Measurements from ENCODE around the gene SULT1A3. TPM values are rescaled to one million over a fixed set of nuclear protein-coding genes. Genes with fewer than 3 reads are reported as not detected.
"Not testable (repeated sequence)": the region's sequence is repeated elsewhere in the genome, so short reads cannot be mapped to it uniquely, and the experiment has no call there.

SULT1A3 gene
- 1.6 TPM for total RNA-seq

DNA sequence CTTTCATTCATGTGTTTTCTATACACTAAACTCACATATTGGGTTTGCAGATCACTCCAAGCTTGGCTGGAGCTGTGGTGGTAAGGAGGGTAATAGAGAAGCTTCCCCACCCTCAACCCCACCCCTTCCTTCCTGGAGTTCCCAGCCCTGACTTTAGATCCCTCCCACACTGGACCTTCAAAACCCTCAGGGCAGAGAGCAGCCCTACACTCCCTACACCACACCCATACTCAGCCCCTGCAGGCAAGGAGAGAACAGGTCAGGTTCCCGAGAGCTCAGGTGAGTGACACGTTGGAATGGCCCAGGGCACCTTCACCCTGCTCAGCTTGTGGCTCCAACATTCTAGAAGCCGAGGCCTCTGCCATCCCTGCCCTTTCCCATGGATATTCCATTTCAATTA is at the start of gene SULT1A3:
SULT1A3 (plus strand) TSS at position 207 of the 400 bp plus-strand sequence. CDS start 1,474 bp downstream, outside the sequence.
- H3K4me3 ChIP-seq (ENCODE audit: low read length in 3 of 3); H3K9ac ChIP-seq (ENCODE audit: low read depth in 1 of 3, low read length in 3 of 3); H3K36me3 ChIP-seq (ENCODE audit: control insufficient read depth in 3 of 3, insufficient read depth in 3 of 3, low read length in 3 of 3); H3K27me3 ChIP-seq (ENCODE audit: control insufficient read depth in 3 of 3, insufficient read depth in 3 of 3, low read length in 3 of 3); H3K4me1 ChIP-seq (ENCODE audit: control insufficient read depth in 3 of 3, insufficient read depth in 3 of 3, low read length in 3 of 3); H3K27ac ChIP-seq (ENCODE audit: low read depth, low read length); H3K9me3 ChIP-seq (ENCODE audit: control insufficient read depth in 3 of 3, low read length in 3 of 3): not testable (repeated sequence)

DNA sequence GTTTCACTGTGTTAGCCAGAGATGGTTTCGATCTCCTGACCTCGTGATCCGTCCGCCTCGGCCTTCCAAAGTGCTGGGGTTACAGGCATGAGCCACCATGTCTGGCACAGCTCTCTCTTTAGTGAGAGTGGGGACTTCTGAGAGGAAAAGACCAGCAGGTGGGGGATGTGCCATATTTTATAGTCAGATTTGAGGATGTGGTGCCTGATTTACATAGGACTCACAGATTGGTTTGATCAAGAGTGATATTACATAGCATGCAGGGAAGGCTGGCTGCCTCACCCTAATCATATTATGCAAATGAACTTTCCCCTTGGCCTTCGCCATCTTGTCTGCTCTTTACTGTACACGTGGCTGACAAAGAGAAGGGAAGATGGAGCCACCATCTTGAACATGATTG is 48.0 kb upstream of the SULT1A3 start:
- Histone ChIP-seq H3K27ac (ENCODE audit: low read depth, low read length) (no peak overlapping the region), H3K36me3 (ENCODE audit: control insufficient read depth in 3 of 3, insufficient read depth in 3 of 3, low read length in 3 of 3) (no peaks in the 10 kb centered on the region), H3K4me1 (ENCODE audit: control insufficient read depth in 3 of 3, insufficient read depth in 3 of 3, low read length in 3 of 3) (no peaks in the 10 kb centered on the region), H3K4me3 (ENCODE audit: low read length in 3 of 3) (no peak overlapping the region), H3K9ac (ENCODE audit: low read depth in 1 of 3, low read length in 3 of 3) (no peak overlapping the region), H3K9me3 (ENCODE audit: control insufficient read depth in 3 of 3, low read length in 3 of 3) (no peaks in the 10 kb centered on the region), H3K27me3 (ENCODE audit: control insufficient read depth in 3 of 3, insufficient read depth in 3 of 3, low read length in 3 of 3) (no peaks in the 10 kb centered on the region)

DNA sequence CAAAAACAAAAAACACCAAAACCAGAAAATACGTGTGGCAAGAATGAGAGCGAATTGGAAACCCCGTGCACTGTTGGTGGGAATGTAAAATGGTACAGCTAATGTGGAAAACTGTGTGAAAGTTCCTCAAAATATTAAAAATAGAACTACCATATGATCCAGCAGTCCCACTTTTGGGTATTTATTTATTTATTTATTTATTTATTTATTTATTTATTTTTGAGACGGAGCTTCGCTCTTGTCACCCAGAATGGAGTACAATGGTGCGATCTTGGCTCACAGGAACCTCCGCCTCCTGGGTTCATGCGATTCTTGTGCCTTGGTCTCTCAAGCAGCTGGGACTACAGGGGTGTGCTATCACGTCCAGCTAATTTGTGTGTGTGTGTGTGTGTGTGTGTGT is 46.5 kb upstream of the SULT1A3 start:
- Histone ChIP-seq H3K9me3 (ENCODE audit: control insufficient read depth in 3 of 3, low read length in 3 of 3) (no peaks in the 10 kb centered on the region), H3K27ac (ENCODE audit: low read depth, low read length) (no peak overlapping the region), H3K4me1 (ENCODE audit: control insufficient read depth in 3 of 3, insufficient read depth in 3 of 3, low read length in 3 of 3) (no peaks in the 10 kb centered on the region), H3K36me3 (ENCODE audit: control insufficient read depth in 3 of 3, insufficient read depth in 3 of 3, low read length in 3 of 3) (no peaks in the 10 kb centered on the region), H3K9ac (ENCODE audit: low read depth in 1 of 3, low read length in 3 of 3) (no peak overlapping the region), H3K4me3 (ENCODE audit: low read length in 3 of 3) (no peak overlapping the region), H3K27me3 (ENCODE audit: control insufficient read depth in 3 of 3, insufficient read depth in 3 of 3, low read length in 3 of 3) (no peaks in the 10 kb centered on the region)

- Histone ChIP-seq H3K4me3 (ENCODE audit: low read length in 3 of 3) (no peak overlapping the region), H3K27ac (ENCODE audit: low read depth, low read length) (no peak overlapping the region), H3K9me3 (ENCODE audit: control insufficient read depth in 3 of 3, low read length in 3 of 3) (no peaks in the 10 kb centered on the region), H3K9ac (ENCODE audit: low read depth in 1 of 3, low read length in 3 of 3) (no peak overlapping the region), H3K27me3 (ENCODE audit: control insufficient read depth in 3 of 3, insufficient read depth in 3 of 3, low read length in 3 of 3) (no peaks in the 10 kb centered on the region), H3K36me3 (ENCODE audit: control insufficient read depth in 3 of 3, insufficient read depth in 3 of 3, low read length in 3 of 3) (no peaks in the 10 kb centered on the region), H3K4me1 (ENCODE audit: control insufficient read depth in 3 of 3, insufficient read depth in 3 of 3, low read length in 3 of 3) (no peaks in the 10 kb centered on the region)
Observed at GRCh38 chr16:30155188-30155587, 43.9 kb upstream of the SULT1A3 start.

DNA sequence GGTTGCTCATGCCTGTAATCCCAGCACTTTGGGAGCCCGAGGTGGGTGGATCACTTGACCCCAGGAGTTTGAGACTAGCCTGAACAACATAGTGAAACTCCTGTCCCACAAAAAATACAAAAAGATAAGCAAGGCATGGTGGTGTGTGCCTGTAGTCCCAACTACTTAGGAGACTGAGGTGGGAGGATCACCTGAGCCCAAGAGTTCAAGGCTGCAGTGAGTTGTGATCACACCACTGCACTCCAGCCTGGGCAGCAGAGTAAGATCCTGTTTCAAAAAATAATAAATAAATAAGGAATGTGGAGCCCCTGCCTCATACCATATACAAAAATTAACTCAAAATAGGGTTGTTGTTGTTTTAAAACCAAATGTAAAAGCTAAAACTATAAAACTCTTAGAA is 41.8 kb upstream of the SULT1A3 start:
- H3K9ac ChIP-seq (ENCODE audit: low read depth in 1 of 3, low read length in 3 of 3), result no peak overlapping the region
- no peaks in the 10 kb centered on the region for H3K4me1 ChIP-seq (ENCODE audit: control insufficient read depth in 3 of 3, insufficient read depth in 3 of 3, low read length in 3 of 3)
- H3K27ac ChIP-seq (ENCODE audit: low read depth, low read length), result no peak overlapping the region
- H3K27me3 ChIP-seq (ENCODE audit: control insufficient read depth in 3 of 3, insufficient read depth in 3 of 3, low read length in 3 of 3), result no peaks in the 10 kb centered on the region
- H3K9me3 ChIP-seq (ENCODE audit: control insufficient read depth in 3 of 3, low read length in 3 of 3), result no peaks in the 10 kb centered on the region
- H3K4me3 ChIP-seq (ENCODE audit: low read length in 3 of 3), result no peak overlapping the region
- no peaks in the 10 kb centered on the region for H3K36me3 ChIP-seq (ENCODE audit: control insufficient read depth in 3 of 3, insufficient read depth in 3 of 3, low read length in 3 of 3)

DNA sequence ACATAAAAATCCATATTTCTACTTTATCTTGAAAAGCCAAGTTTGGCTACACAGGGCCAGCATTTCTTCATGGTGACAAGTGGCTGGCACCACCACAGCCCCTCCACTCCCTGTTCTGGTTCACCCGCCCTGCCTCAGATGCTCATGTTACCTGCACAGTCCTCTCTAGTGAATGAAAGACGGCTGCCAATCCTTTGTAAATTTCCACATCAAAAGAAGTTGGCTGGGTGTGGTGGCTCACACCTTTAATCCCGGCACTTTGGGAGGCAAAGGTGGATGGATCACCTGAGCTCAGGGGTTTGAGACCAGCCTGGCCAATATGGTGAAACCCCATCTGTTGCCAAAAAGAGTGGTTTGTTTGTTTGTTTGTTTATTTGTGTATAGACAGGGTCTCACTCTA is 35.5 kb upstream of the SULT1A3 start:
- no peaks in the 10 kb centered on the region for H3K9me3 ChIP-seq (ENCODE audit: control insufficient read depth in 3 of 3, low read length in 3 of 3)
- H3K4me1 ChIP-seq (ENCODE audit: control insufficient read depth in 3 of 3, insufficient read depth in 3 of 3, low read length in 3 of 3), result no peaks in the 10 kb centered on the region
- no peak overlapping the region for H3K4me3 ChIP-seq (ENCODE audit: low read length in 3 of 3)
- H3K9ac ChIP-seq (ENCODE audit: low read depth in 1 of 3, low read length in 3 of 3), result no peak overlapping the region
- no peaks in the 10 kb centered on the region for H3K36me3 ChIP-seq (ENCODE audit: control insufficient read depth in 3 of 3, insufficient read depth in 3 of 3, low read length in 3 of 3)
- H3K27ac ChIP-seq (ENCODE audit: low read depth, low read length), result no peak overlapping the region
- no peaks in the 10 kb centered on the region for H3K27me3 ChIP-seq (ENCODE audit: control insufficient read depth in 3 of 3, insufficient read depth in 3 of 3, low read length in 3 of 3)

- H3K9me3 ChIP-seq (ENCODE audit: control insufficient read depth in 3 of 3, low read length in 3 of 3), result no peaks in the 10 kb centered on the region
- H3K27me3 ChIP-seq (ENCODE audit: control insufficient read depth in 3 of 3, insufficient read depth in 3 of 3, low read length in 3 of 3), result no peaks in the 10 kb centered on the region
- no peaks in the 10 kb centered on the region for H3K4me1 ChIP-seq (ENCODE audit: control insufficient read depth in 3 of 3, insufficient read depth in 3 of 3, low read length in 3 of 3)
- no peak overlapping the region for H3K4me3 ChIP-seq (ENCODE audit: low read length in 3 of 3)
- no peak overlapping the region for H3K9ac ChIP-seq (ENCODE audit: low read depth in 1 of 3, low read length in 3 of 3)
- H3K27ac ChIP-seq (ENCODE audit: low read depth, low read length), result no peak overlapping the region
- no peaks in the 10 kb centered on the region for H3K36me3 ChIP-seq (ENCODE audit: control insufficient read depth in 3 of 3, insufficient read depth in 3 of 3, low read length in 3 of 3)
Observed at GRCh38 chr16:30166202-30166902, 32.7 kb upstream of the SULT1A3 start.

DNA sequence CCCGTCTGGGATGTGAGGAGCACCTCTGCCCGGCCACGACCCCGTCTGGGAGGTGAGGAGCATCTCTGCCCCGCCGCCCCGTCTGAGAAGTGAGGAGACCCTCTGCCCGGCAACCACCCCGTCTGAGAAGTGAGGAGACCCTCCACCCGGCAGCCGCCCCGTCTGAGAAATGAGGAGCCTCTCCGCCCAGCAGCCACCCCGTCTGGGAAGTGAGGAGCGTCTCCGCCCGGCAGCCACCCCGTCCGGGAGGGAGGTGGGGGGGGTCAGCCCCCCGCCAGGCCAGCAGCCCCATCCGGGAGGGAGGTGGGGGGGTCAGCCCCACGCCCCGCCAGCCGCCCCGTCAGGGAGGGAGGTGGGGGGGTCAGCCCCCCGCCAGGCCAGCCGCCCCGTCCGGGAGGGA is 30.3 kb upstream of the SULT1A3 start:
- not testable (repeated sequence) for H3K9me3 ChIP-seq (ENCODE audit: control insufficient read depth in 3 of 3, low read length in 3 of 3)

DNA sequence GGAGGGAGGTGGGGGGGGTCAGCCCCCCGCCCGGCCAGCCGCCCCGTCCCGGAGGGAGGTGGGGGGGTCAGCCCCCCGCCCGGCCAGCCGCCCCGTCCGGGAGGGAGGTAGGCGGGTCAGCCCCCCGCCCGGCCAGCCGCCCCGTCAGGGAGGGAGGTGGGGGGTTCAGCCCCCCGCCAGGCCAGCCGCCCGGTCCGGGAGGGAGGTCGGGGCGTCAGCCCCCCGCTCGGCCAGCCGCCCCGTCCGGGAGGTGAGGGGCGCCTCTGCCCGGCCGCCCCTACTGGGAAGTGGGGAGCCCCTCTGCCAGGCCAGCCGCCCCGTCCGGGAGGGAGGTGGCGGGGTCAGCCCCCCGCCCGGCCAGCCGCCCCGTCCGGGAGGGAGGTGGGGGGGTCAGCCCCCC is 29.6 kb upstream of the SULT1A3 start:
- H3K4me3 ChIP-seq (ENCODE audit: low read length in 3 of 3); H3K36me3 ChIP-seq (ENCODE audit: control insufficient read depth in 3 of 3, insufficient read depth in 3 of 3, low read length in 3 of 3); H3K27ac ChIP-seq (ENCODE audit: low read depth, low read length); H3K9ac ChIP-seq (ENCODE audit: low read depth in 1 of 3, low read length in 3 of 3); H3K9me3 ChIP-seq (ENCODE audit: control insufficient read depth in 3 of 3, low read length in 3 of 3); H3K27me3 ChIP-seq (ENCODE audit: control insufficient read depth in 3 of 3, insufficient read depth in 3 of 3, low read length in 3 of 3); H3K4me1 ChIP-seq (ENCODE audit: control insufficient read depth in 3 of 3, insufficient read depth in 3 of 3, low read length in 3 of 3): not testable (repeated sequence)

More for the DNA sequence above, 30.3 kb upstream of the SULT1A3 start:
- not testable (repeated sequence) for H3K9ac ChIP-seq (ENCODE audit: low read depth in 1 of 3, low read length in 3 of 3); H3K4me3 ChIP-seq (ENCODE audit: low read length in 3 of 3); H3K36me3 ChIP-seq (ENCODE audit: control insufficient read depth in 3 of 3, insufficient read depth in 3 of 3, low read length in 3 of 3); H3K27ac ChIP-seq (ENCODE audit: low read depth, low read length); H3K27me3 ChIP-seq (ENCODE audit: control insufficient read depth in 3 of 3, insufficient read depth in 3 of 3, low read length in 3 of 3); H3K4me1 ChIP-seq (ENCODE audit: control insufficient read depth in 3 of 3, insufficient read depth in 3 of 3, low read length in 3 of 3)

GRCh38 chr16:30170145-30170544 is 28.9 kb upstream of the SULT1A3 start:
- not testable (repeated sequence) for H3K27ac ChIP-seq (ENCODE audit: low read depth, low read length); H3K27me3 ChIP-seq (ENCODE audit: control insufficient read depth in 3 of 3, insufficient read depth in 3 of 3, low read length in 3 of 3); H3K4me1 ChIP-seq (ENCODE audit: control insufficient read depth in 3 of 3, insufficient read depth in 3 of 3, low read length in 3 of 3); H3K9ac ChIP-seq (ENCODE audit: low read depth in 1 of 3, low read length in 3 of 3); H3K36me3 ChIP-seq (ENCODE audit: control insufficient read depth in 3 of 3, insufficient read depth in 3 of 3, low read length in 3 of 3); H3K4me3 ChIP-seq (ENCODE audit: low read length in 3 of 3); H3K9me3 ChIP-seq (ENCODE audit: control insufficient read depth in 3 of 3, low read length in 3 of 3)
